Urothelium cell line (cell line): ENCODE measurements around the gene LCMT1.
"Not testable (repeated sequence)": the region's sequence is repeated elsewhere in the genome, so short reads cannot be mapped to it uniquely, and the experiment has no call there.

ENCODE experiments used
- DNase-seq: peaks from one replicate; pipeline ENCODE4 v3.0.0; 2011; ENCODE audit warnings: low spot score, mixed read lengths
- FAIRE-seq: peaks from 2 replicates; lab custom pipeline; 2011; peaks lifted over from hg19 to GRCh38; lab: Jason Lieb, UNC

LCMT1 gene

GRCh38 chr16:25093208-25094061, 18.1 kb upstream of the LCMT1 start:
- FAIRE-seq, result no peak
- DNase-seq, result no peak

- FAIRE-seq, result no peak
- DNase-seq, result no peak
These were observed 16.9 kb upstream of the LCMT1 start for GRCh38 chr16:25094596-25094995.

- FAIRE-seq (no peak), DNase-seq (no peak)
These were observed 15.9 kb upstream of the LCMT1 start for GRCh38 chr16:25095636-25096035.

- DNase-seq (no peak), FAIRE-seq (no peak)
These were observed 14.1 kb upstream of the LCMT1 start for GRCh38 chr16:25097276-25097975.

GRCh38 chr16:25100511-25100910, 11.0 kb upstream of the LCMT1 start:
- DNase-seq, result no peak
- FAIRE-seq, result no peak

GRCh38 chr16:25106567-25107465, 4.7 kb upstream of the LCMT1 start:
- FAIRE-seq, result no peak
- peak; percentile 87 for DNase-seq

- DNase-seq, result no peak
- no peak for FAIRE-seq
These were observed 4.1 kb upstream of the LCMT1 start for GRCh38 chr16:25107466-25107792.

- FAIRE-seq (no peak), DNase-seq (no peak)
These were observed 3.5 kb upstream of the LCMT1 start for GRCh38 chr16:25108054-25108453.

GRCh38 chr16:25109643-25110042, 1.9 kb upstream of the LCMT1 start:
- DNase-seq (peak; percentile 54), FAIRE-seq (no peak)

- FAIRE-seq, result no peak
These were observed 1.1 kb upstream of the LCMT1 start for GRCh38 chr16:25110387-25110947.

GRCh38 chr16:25114121-25114520, 2.6 kb downstream of the LCMT1 start:
- no peak for FAIRE-seq

More at GRCh38 chr16:25110387-25110947, 1.1 kb upstream of the LCMT1 start:
- no peak for DNase-seq

GRCh38 chr16:25118851-25119578, 7.5 kb downstream of the LCMT1 start:
- DNase-seq (no peak), FAIRE-seq (no peak)

More at GRCh38 chr16:25114121-25114520, 2.6 kb downstream of the LCMT1 start:
- no peak for DNase-seq

GRCh38 chr16:25121824-25122600, 10.5 kb downstream of the LCMT1 start:
- FAIRE-seq (no peak), DNase-seq (no peak)

- DNase-seq (no peak), FAIRE-seq (no peak)
These were observed 13.0 kb downstream of the LCMT1 start for GRCh38 chr16:25124503-25124902.

GRCh38 chr16:25126086-25126666, 14.6 kb downstream of the LCMT1 start:
- not testable (repeated sequence) for DNase-seq
- FAIRE-seq, result peak; percentile 5

- FAIRE-seq (no peak), DNase-seq (peak; percentile 55)
These were observed 15.3 kb downstream of the LCMT1 start for GRCh38 chr16:25126820-25127232.

GRCh38 chr16:25132751-25133150, 21.2 kb downstream of the LCMT1 start:
- DNase-seq, FAIRE-seq: not testable (repeated sequence)

GRCh38 chr16:25134166-25134700, 22.7 kb downstream of the LCMT1 start:
- DNase-seq, result no peak
- FAIRE-seq, result no peak
